HepG2 (cell line): ENCODE results near the gene NFYC. TPM values are rescaled to one million over a fixed set of nuclear protein-coding genes. Genes with fewer than 3 reads are reported as not detected.

ENCODE experiments used
- ATAC-seq: fragments of 200-7000 bp; cut with Tn5 transposase; 3 replicates; pipeline ENCODE4 v1.9.1; 2020; ENCODE audit warnings: mild to moderate bottlenecking, moderate library complexity
- BruUV-seq: library from RNA; stranded (reverse); fragments of 400-500 nt; replicated peaks from 2 replicates; lab custom pipeline; 2021; lab: Mats Ljungman, UMichigan
- CTCF ChIA-PET: fragments of 300-600 bp; formaldehyde crosslinking; extraction: SDS; loops from one replicate; lab custom pipeline; 2021; ENCODE audit warnings: low total read pairs, inconsistent platforms, low intra/inter-chr PET ratio; lab: Yijun Ruan, JAX
- POLR2A ChIA-PET: fragments of 350-600 bp; sonication (Branson Sonifier 250); formaldehyde crosslinking; loops from one replicate; lab custom pipeline; 2020; ENCODE audit warnings: antibody characterized with exemption, inconsistent platforms; lab: Yijun Ruan, JAX
- DNase-seq: peaks from one replicate; pipeline ENCODE4 v3.0.0-alpha.2; 2015; ENCODE audit warnings: low spot score
- FAIRE-seq: peaks from 3 replicates; lab custom pipeline; 2011; peaks lifted over from hg19 to GRCh38; lab: Jason Lieb, UNC
- H2AFZ ChIP-seq: one replicate; pipeline ENCODE4 v1.6.1; 2011; ENCODE audit warnings: low read length, inconsistent platforms
- H3K27ac ChIP-seq: fragments of 300-600 bp; 3 replicates; pipeline ENCODE4 v1.8.0; 2011; ENCODE audit warnings: mixed run types, mild to moderate bottlenecking, mixed read lengths, low read length, inconsistent platforms; ENCODE audit not compliant: insufficient read depth; ENCODE audit errors: extremely low read length
- H3K27me3 ChIP-seq, 2 experiments: fragments of 200-600 bp in 1 of 2; 2 replicates in 1 of 2; 3 replicates in 1 of 2; pipeline versions ENCODE4 v1.6.0 to v1.8.0; 2011; ENCODE audit warnings: low read length in 2 of 2, mild to moderate bottlenecking in 2 of 2, moderate library complexity in 2 of 2, inconsistent platforms in 1 of 2; ENCODE audit not compliant: insufficient read depth in 2 of 2, control insufficient read depth in 1 of 2
- H3K36me3 ChIP-seq, 2 experiments: fragments of 200-600 bp in 1 of 2; replicated peaks in 1 of 2; 2 replicates in 1 of 2; 3 replicates in 1 of 2; pipeline versions ENCODE4 v1.5.1 to v1.8.0; 2011; ENCODE audit warnings: low read length in 2 of 2, inconsistent platforms in 1 of 2; ENCODE audit not compliant: insufficient read depth in 2 of 2, control insufficient read depth in 1 of 2
- H3K4me1 ChIP-seq: 2 replicates; pipeline ENCODE4 v1.5.1; 2012; ENCODE audit warnings: low read length, inconsistent platforms; ENCODE audit not compliant: insufficient read depth
- H3K4me2 ChIP-seq: 2 replicates; pipeline ENCODE4 v1.6.0; 2011; ENCODE audit warnings: low read depth, low read length, inconsistent platforms
- H3K4me3 ChIP-seq, 3 experiments: fragments of 200-600 bp in 1 of 3; sonication (generic), shearing (Covaris generic) in 1 of 3; replicated peaks in 1 of 3; 2 replicates each; pipeline ENCODE4 v1.5.1; 2011 to 2016; ENCODE audit warnings: low read length in 3 of 3, inconsistent platforms in 2 of 3, low read depth in 2 of 3, mild to moderate bottlenecking in 2 of 3, control low read depth in 1 of 3, mixed read lengths in 1 of 3; ENCODE audit not compliant: insufficient read depth in 1 of 3
- H3K79me2 ChIP-seq: one replicate; pipeline ENCODE4 v1.6.1; 2011; ENCODE audit warnings: low read length, inconsistent platforms; ENCODE audit not compliant: insufficient read depth
- H3K9ac ChIP-seq: 2 replicates; pipeline ENCODE4 v1.6.0; 2011; ENCODE audit warnings: mild to moderate bottlenecking, low read depth, low read length, inconsistent platforms; ENCODE audit not compliant: insufficient read depth
- H3K9me3 ChIP-seq: 2 replicates; pipeline ENCODE4 v1.5.1; 2012; ENCODE audit warnings: mild to moderate bottlenecking, low read length
- H4K20me1 ChIP-seq: 2 replicates; pipeline ENCODE4 v1.6.0; 2011; ENCODE audit warnings: inconsistent platforms, mild to moderate bottlenecking, low read length, moderate library complexity; ENCODE audit not compliant: insufficient read depth
- CEBPB ChIP-seq: IDR thresholded peaks from 2 replicates; pipeline ENCODE4 v1.6.1; 2011; ENCODE audit warnings: low read depth, low read length, improper control_type of control experiment, borderline replicate concordance
- CREBL2 ChIP-seq: sonication (generic); formaldehyde crosslinking; IDR thresholded peaks from 2 replicates; pipeline ENCODE4 v1.8.1; 2023; ENCODE audit warnings: missing genetic modification reagents, mild to moderate bottlenecking, borderline replicate concordance
- E2F1 ChIP-seq: sonication (generic); formaldehyde crosslinking; IDR thresholded peaks from 2 replicates; pipeline ENCODE4 v1.5.0; 2020; ENCODE audit warnings: missing genetic modification reagents
- FOXA3 ChIP-seq: IDR thresholded peaks from 2 replicates; pipeline ENCODE4 v1.6.1; 2016; ENCODE audit warnings: missing genetic modification reagents, missing compliant biosample characterization
- KAT7 ChIP-seq: IDR thresholded peaks from 2 replicates; pipeline ENCODE4 v1.6.1; 2018; ENCODE audit warnings: borderline replicate concordance, missing compliant biosample characterization
- TBX2 ChIP-seq: sonication (generic); formaldehyde crosslinking; IDR thresholded peaks from 2 replicates; pipeline ENCODE4 v1.5.0; 2020; ENCODE audit warnings: missing genetic modification reagents, mild to moderate bottlenecking, borderline replicate concordance
- ZC3H4 ChIP-seq: sonication (generic); formaldehyde crosslinking; IDR thresholded peaks from 2 replicates; pipeline ENCODE4 v1.4.0; 2020; ENCODE audit warnings: missing genetic modification reagents, borderline replicate concordance
- ZNF121 ChIP-seq: sonication (generic); formaldehyde crosslinking; IDR thresholded peaks from 2 replicates; pipeline ENCODE4 v1.5.0; 2020; ENCODE audit warnings: mild to moderate bottlenecking, missing genetic modification reagents
- ZNF17 ChIP-seq: sonication (generic); formaldehyde crosslinking; IDR thresholded peaks from 2 replicates; pipeline ENCODE4 v1.5.0; 2020; ENCODE audit warnings: mild to moderate bottlenecking, missing genetic modification reagents
- ZNF557 ChIP-seq: sonication (generic); formaldehyde crosslinking; IDR thresholded peaks from 2 replicates; pipeline ENCODE4 v1.4.0; 2020; ENCODE audit warnings: missing genetic modification reagents
- WGBS: methylation state at CpG from one replicate; pipeline ENCODE4 v1.1.6; 2017; ENCODE audit warnings: low lambda C conversion rate; 5-methylcytosine and 5-hydroxymethylcytosine counted together
- in situ Hi-C: cut with HindIII; loops from 2 replicates; pipeline ENCODE4 v1.10.0; 2017; ENCODE audit warnings: low pct_unique_long_range_greater_than_20kb; ENCODE audit not compliant: extremely low pct_ligation_motif_present
- intact Hi-C: fragments of 100-400 bp; cut with micrococcal nuclease; formaldehyde crosslinking; loops from one replicate; pipeline ENCODE4 v1.10.0; 2022; ENCODE audit not compliant: unreplicated experiment
- polyA plus RNA-seq, 8 experiments: library from polyadenylated mRNA; depleted of rRNA in 3 of 8; stranded (reverse) in 7 of 8; unstranded in 1 of 8; fragments of >200 nt; fragmentation: Illumina TruSeq in 4 of 8; extraction: Trizol in 4 of 8; gene quantifications; 2 replicates each; pipeline versions ENCODE4 v1.2.1 to v1.2.3, GENCODE V29; 2011 to 2016; ENCODE audit warnings: low read depth in 4 of 8, missing spikeins in 1 of 8, mixed read lengths in 1 of 8; ENCODE audit not compliant: insufficient read depth in 1 of 8
- total RNA-seq, 5 experiments: library from RNA; depleted of rRNA; stranded (reverse); fragments of >200 nt; fragmentation: Illumina TruSeq; extraction: Trizol; gene quantifications; 2 replicates each; pipeline ENCODE4 v1.2.3, GENCODE V29; 2016; ENCODE audit warnings: low read depth in 1 of 5

NFYC gene
- total and polyA plus RNA-seq, 2 of the 13 experiments (the other 11 are each of a cell fraction or from before 2014, with no cell fraction given): 33.9 to 73.7 TPM

DNA sequence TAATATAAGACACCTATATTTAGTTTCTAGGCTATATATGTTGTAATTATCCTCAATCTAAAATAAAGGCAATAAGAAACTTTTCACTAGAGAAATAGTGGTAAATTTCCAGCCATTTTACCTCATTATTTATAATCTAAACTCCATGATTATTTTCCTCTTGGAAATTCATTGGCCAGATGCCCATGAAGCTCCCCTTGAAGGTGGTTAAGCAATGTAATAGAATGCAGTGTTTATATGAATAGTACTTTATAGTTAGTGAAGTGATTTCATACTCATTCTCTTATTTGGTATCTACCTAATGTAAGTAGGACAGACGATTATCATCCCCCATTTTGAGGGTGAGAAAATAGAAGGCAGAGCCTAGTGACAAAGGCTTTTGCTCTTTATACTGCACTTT, 26.5 kb downstream of the NFYC start:
- TF ChIP-seq CREBL2 (CRISPR knock-in tag) (no peak), E2F1 (CRISPR knock-in tag) (0 out of 2 replicates have a peak, but pooled peaks have one; percentile 1)
- H2AFZ ChIP-seq: no peak overlapping the region
- no peak for ATAC-seq
- in situ Hi-C loops (no loop called here), intact Hi-C loops (no loop called here)
- peaks cover 1 to 2% of the 10 kb centered on the region in 2 experiments; a peak in 3 of 5 replicates for H3K36me3 ChIP-seq
- POLR2A ChIA-PET: interaction anchor here (0.6 to 3.7 kb wide), 3 partner anchors 11 to 40 kb away, joined by 4 to 26 read pairs (median 9); partner anchors contain the start of gene NFYC
- H3K27me3 ChIP-seq: no peaks in the 10 kb centered on the region
- no peak overlapping the region for H3K27ac ChIP-seq
- no peak for DNase-seq
- H3K79me2 ChIP-seq: peaks cover 87% of the 10 kb centered on the region
- no peak overlapping the region for H3K9ac ChIP-seq
- no peaks in the 10 kb centered on the region for H3K9me3 ChIP-seq
- WGBS: 87% methylated on average over 1 of the region's 1 CpG
- 0 out of 2 replicates have a peak, but pooled peaks cover 4% of the 10 kb centered on the region for H4K20me1 ChIP-seq
- H3K4me2 ChIP-seq: no peak overlapping the region
- no TSS peak for BruUV-seq
- H3K4me3 ChIP-seq: no peak overlapping the region
- FAIRE-seq: no peak
- CTCF ChIA-PET: no interaction called here
- H3K4me1 ChIP-seq: peaks cover 77% of the 10 kb centered on the region

- BruUV-seq: no TSS peak
- peaks cover 86% of the 10 kb centered on the region for H3K79me2 ChIP-seq
- ChIA-PET CTCF (no interaction called here), POLR2A (interaction anchor here (4.3 kb wide), 1 partner anchor 28 kb away, joined by 19 read pairs; the partner anchor contains the start of gene NFYC)
- no peak overlapping the region for H3K4me2 ChIP-seq
- H3K36me3 ChIP-seq: peaks cover 1 to 5% of the 10 kb centered on the region in 2 experiments; a peak in 3 of 5 replicates
- H3K9me3 ChIP-seq: no peaks in the 10 kb centered on the region
- no peak overlapping the region for H2AFZ ChIP-seq
- H3K9ac ChIP-seq: no peak overlapping the region
- intact Hi-C loops: no loop called here
- ATAC-seq (no peak), DNase-seq (no peak), FAIRE-seq (no peak)
- 100% methylated on average over 3 of the region's 3 CpGs for WGBS
- H3K27me3 ChIP-seq: no peaks in the 10 kb centered on the region
- no peak overlapping the region for H3K4me3 ChIP-seq
- H4K20me1 ChIP-seq: peaks cover 4% of the 10 kb centered on the region; the same call in 1 of the 2 replicates
- no peak for TF ChIP-seq ZC3H4
- no peak for TF ChIP-seq ZNF17 (CRISPR knock-in tag)
- no peak for TF ChIP-seq TBX2 (CRISPR knock-in tag)
- TF ChIP-seq ZNF121 (CRISPR knock-in tag): peak; percentile 50
- no peak for TF ChIP-seq KAT7
- no peak for TF ChIP-seq FOXA3 (CRISPR knock-in tag)
- no peak for TF ChIP-seq CEBPB
- TF ChIP-seq ZNF557: no peak
- in situ Hi-C loops: no loop called here
- peaks cover 64% of the 10 kb centered on the region for H3K4me1 ChIP-seq
- no peak overlapping the region for H3K27ac ChIP-seq
Observed at GRCh38 chr1:40720493-40720892, 29.0 kb downstream of the NFYC start.
